Uterus (tissue), 2 donors: ENCODE data around the gene NRXN3.

Experiments
- POLR2A ChIP-seq, 2 donors: fragments of 450-650 bp; IDR thresholded peaks; one replicate each; pipeline ENCODE4 v1.6.1; 2016; ENCODE audit warnings: antibody characterized with exemption in 2 of 2, mild to moderate bottlenecking in 1 of 2, moderate library complexity in 1 of 2
- TF ChIP-seq, protein P1 (sequence below), 4 experiments: fragments of 200-600 bp in 2 of 4; fragments of 450-650 bp in 2 of 4; sonication (generic) in 2 of 4; IDR thresholded peaks; one replicate each; pipeline ENCODE4 v1.5.1; 2016 to 2019; ENCODE audit warnings: antibody characterized with exemption in 4 of 4, mild to moderate bottlenecking in 2 of 4, moderate library complexity in 1 of 4

DNA sequence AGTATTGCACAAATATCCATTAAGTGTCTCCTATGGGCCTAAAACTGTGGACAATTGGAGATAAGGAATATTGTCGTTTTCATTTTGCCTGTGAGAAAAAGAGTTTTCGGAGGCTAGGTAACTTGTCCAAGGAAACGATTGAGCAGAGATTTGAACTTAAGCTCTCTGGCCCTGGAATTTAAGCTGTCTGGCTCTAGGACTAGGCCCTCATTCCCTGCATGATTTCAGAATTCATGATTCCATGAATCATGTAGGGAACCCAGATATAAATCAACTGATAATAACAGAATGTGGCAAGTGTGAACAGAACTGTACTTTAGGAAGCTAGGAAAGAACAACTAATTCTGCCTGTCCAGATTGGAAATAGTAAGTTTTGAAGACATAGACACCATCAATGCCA lies 1100.2 kb downstream of the NRXN3 start:
- TF ChIP-seq, protein P1, sequence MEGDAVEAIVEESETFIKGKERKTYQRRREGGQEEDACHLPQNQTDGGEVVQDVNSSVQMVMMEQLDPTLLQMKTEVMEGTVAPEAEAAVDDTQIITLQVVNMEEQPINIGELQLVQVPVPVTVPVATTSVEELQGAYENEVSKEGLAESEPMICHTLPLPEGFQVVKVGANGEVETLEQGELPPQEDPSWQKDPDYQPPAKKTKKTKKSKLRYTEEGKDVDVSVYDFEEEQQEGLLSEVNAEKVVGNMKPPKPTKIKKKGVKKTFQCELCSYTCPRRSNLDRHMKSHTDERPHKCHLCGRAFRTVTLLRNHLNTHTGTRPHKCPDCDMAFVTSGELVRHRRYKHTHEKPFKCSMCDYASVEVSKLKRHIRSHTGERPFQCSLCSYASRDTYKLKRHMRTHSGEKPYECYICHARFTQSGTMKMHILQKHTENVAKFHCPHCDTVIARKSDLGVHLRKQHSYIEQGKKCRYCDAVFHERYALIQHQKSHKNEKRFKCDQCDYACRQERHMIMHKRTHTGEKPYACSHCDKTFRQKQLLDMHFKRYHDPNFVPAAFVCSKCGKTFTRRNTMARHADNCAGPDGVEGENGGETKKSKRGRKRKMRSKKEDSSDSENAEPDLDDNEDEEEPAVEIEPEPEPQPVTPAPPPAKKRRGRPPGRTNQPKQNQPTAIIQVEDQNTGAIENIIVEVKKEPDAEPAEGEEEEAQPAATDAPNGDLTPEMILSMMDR (IDR thresholded peaks at IDR 0.05), result no peak
- no peak for TF ChIP-seq POLR2A (IDR thresholded peaks at IDR 0.05)
